Measurements from ENCODE around the gene SDK1. TPM values are rescaled to one million over a fixed set of nuclear protein-coding genes. Genes with fewer than 3 reads are reported as not detected.

SDK1 gene
- total and polyA plus RNA-seq, 2 experiments from 2014 or later = not detected

DNA sequence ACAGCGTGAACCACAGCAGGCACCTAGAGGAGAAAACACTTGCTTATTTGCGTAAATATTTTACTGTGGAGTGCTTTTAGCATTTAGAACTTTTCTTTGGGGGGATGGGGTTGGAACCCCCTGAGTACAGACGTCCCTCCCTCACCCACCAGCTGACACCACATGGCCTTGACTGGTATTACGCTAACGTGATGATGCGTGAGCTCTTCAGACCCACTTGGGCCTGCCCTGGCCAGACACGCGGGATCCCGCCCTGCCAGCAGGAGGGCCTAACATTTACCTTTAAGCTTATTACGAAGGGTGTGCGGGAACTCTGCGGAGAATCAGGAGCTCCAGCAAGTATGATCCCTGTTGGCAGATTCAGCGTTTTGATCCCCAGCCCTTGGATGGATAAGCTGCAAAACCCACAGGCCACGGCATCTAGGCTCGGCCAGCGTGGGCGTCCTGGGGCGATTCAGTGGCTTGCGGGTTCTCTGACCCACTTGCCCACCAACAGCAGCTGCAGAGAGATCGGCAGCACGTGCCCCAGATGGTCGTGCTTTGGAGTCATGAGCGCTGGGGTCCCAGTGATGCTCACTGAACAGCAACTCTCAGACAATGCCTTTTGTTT lies 835.6 kb downstream of the SDK1 start:
- in situ Hi-C loops (cut with MboI) = no loop called here
- WGBS, 2 experiments (ENCODE audit: low coverage in 1 of 2, low lambda C conversion rate in 2 of 2, missing lambda C conversion rate in 2 of 2) = 59 to 63% methylated on average over 23 of the region's 23 CpGs

DNA sequence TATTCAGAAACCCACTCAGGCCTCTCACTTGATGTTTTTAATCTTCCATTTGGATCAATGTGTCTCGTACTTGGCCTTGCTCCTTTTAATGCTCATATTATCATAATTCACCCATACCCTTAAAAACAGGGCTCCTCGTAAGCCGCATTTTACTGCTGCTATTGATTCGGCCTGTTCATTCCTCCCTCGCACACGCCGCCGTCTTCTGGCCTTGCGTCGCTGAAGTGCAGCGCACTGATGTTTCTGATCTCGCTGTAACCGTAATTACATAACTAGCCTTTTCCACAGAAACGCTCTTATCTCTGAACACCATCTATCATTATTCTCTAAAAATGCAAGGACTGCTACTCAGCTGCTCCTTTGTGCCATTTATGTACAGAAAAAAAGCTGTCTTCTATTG lies 836.5 kb downstream of the SDK1 start:
- no peak overlapping the region for H2AFZ ChIP-seq
- in situ Hi-C loops (cut with MboI) = no loop called here
- no peaks in the 10 kb centered on the region for H4K20me1 ChIP-seq (ENCODE audit: insufficient read depth)
- no peak overlapping the region for H3K27ac ChIP-seq
- no peak overlapping the region for H3K4me2 ChIP-seq (ENCODE audit: unreplicated experiment)
- no peak for DNase-seq
- no peaks in the 10 kb centered on the region for H3K36me3 ChIP-seq (ENCODE audit: low read depth)
- WGBS, 2 experiments (ENCODE audit: low coverage in 1 of 2, low lambda C conversion rate in 2 of 2, missing lambda C conversion rate in 2 of 2) = 82 to 85% methylated on average over 14 of the region's 14 CpGs
- H3F3A ChIP-seq (ENCODE audit: insufficient read depth) = no peaks in the 10 kb centered on the region
- TF ChIP-seq EZH2 (IDR thresholded peaks at IDR 0.05; ENCODE audit: insufficient read depth, poor library complexity, severe bottlenecking) (no peak), EZH2phosphoT487 (IDR thresholded peaks at IDR 0.05; ENCODE audit: insufficient read depth, low read depth) (no peak)
- H3K9me3 ChIP-seq (ENCODE audit: low read depth) = no peaks in the 10 kb centered on the region
- no peaks in the 10 kb centered on the region for H3K4me1 ChIP-seq (ENCODE audit: insufficient read depth)
- H3K79me2 ChIP-seq (ENCODE audit: insufficient read depth) = no peaks in the 10 kb centered on the region
- H3K9ac ChIP-seq = no peak overlapping the region
- no peaks in the 10 kb centered on the region for H3K9me2 ChIP-seq (ENCODE audit: insufficient read depth)
- H3K27me3 ChIP-seq (replicated peaks; ENCODE audit: insufficient read depth) = no peaks in the 10 kb centered on the region
- H3K4me3 ChIP-seq = no peak overlapping the region

More for the DNA sequence above, 835.6 kb downstream of the SDK1 start:
- no peak for TF ChIP-seq EZH2phosphoT487 (IDR thresholded peaks at IDR 0.05; ENCODE audit: insufficient read depth, low read depth)
- no peak for TF ChIP-seq EZH2 (IDR thresholded peaks at IDR 0.05; ENCODE audit: insufficient read depth, poor library complexity, severe bottlenecking)
- no peaks in the 10 kb centered on the region for H3K4me1 ChIP-seq (ENCODE audit: insufficient read depth)
- no peaks in the 10 kb centered on the region for H3K9me2 ChIP-seq (ENCODE audit: insufficient read depth)
- no peak for DNase-seq
- H3F3A ChIP-seq (ENCODE audit: insufficient read depth) = no peaks in the 10 kb centered on the region
- H3K9me3 ChIP-seq (ENCODE audit: low read depth) = no peaks in the 10 kb centered on the region
- no peak overlapping the region for H3K4me2 ChIP-seq (ENCODE audit: unreplicated experiment)
- H3K36me3 ChIP-seq (ENCODE audit: low read depth) = no peaks in the 10 kb centered on the region
- H2AFZ ChIP-seq = no peak overlapping the region
- no peak overlapping the region for H3K27ac ChIP-seq
- no peaks in the 10 kb centered on the region for H3K79me2 ChIP-seq (ENCODE audit: insufficient read depth)
- no peaks in the 10 kb centered on the region for H4K20me1 ChIP-seq (ENCODE audit: insufficient read depth)
- no peak overlapping the region for H3K4me3 ChIP-seq
- H3K9ac ChIP-seq = no peak overlapping the region
- no peaks in the 10 kb centered on the region for H3K27me3 ChIP-seq (replicated peaks; ENCODE audit: insufficient read depth)

GRCh38 chr7:4138866-4139265 lies 837.8 kb downstream of the SDK1 start:
- in situ Hi-C loops (cut with MboI) = no loop called here
- Histone ChIP-seq H3K4me1 (ENCODE audit: insufficient read depth) (no peaks in the 10 kb centered on the region), H3K4me3 (no peak overlapping the region), H3K27ac (no peak overlapping the region), H3F3A (ENCODE audit: insufficient read depth) (no peaks in the 10 kb centered on the region), H3K9me2 (ENCODE audit: insufficient read depth) (no peaks in the 10 kb centered on the region), H3K9me3 (ENCODE audit: low read depth) (no peaks in the 10 kb centered on the region), H3K27me3 (replicated peaks; ENCODE audit: insufficient read depth) (no peaks in the 10 kb centered on the region), H2AFZ (no peak overlapping the region), H3K9ac (no peak overlapping the region), H3K79me2 (ENCODE audit: insufficient read depth) (no peaks in the 10 kb centered on the region), H4K20me1 (ENCODE audit: insufficient read depth) (no peaks in the 10 kb centered on the region), H3K36me3 (ENCODE audit: low read depth) (no peaks in the 10 kb centered on the region), H3K4me2 (ENCODE audit: unreplicated experiment) (no peak overlapping the region)
- no peak for DNase-seq
- TF ChIP-seq EZH2 (IDR thresholded peaks at IDR 0.05; ENCODE audit: insufficient read depth, poor library complexity, severe bottlenecking) (no peak), EZH2phosphoT487 (IDR thresholded peaks at IDR 0.05; ENCODE audit: insufficient read depth, low read depth) (no peak)
- WGBS, 2 experiments (ENCODE audit: low coverage in 1 of 2, low lambda C conversion rate in 2 of 2, missing lambda C conversion rate in 2 of 2) = 64 to 67% methylated on average over 11 of the region's 11 CpGs

- no peaks in the 10 kb centered on the region for H3K27me3 ChIP-seq (replicated peaks; ENCODE audit: insufficient read depth)
- no peaks in the 10 kb centered on the region for H3K4me1 ChIP-seq (ENCODE audit: insufficient read depth)
- 59 to 63% methylated on average over 19 to 20 of the region's 21 CpGs for WGBS, 2 experiments (ENCODE audit: low coverage in 1 of 2, low lambda C conversion rate in 2 of 2, missing lambda C conversion rate in 2 of 2)
- no peak overlapping the region for H3K4me2 ChIP-seq (ENCODE audit: unreplicated experiment)
- no peaks in the 10 kb centered on the region for H3K9me3 ChIP-seq (ENCODE audit: low read depth)
- no peaks in the 10 kb centered on the region for H3K36me3 ChIP-seq (ENCODE audit: low read depth)
- H3F3A ChIP-seq (ENCODE audit: insufficient read depth) = no peaks in the 10 kb centered on the region
- no peaks in the 10 kb centered on the region for H3K9me2 ChIP-seq (ENCODE audit: insufficient read depth)
- H2AFZ ChIP-seq = no peak overlapping the region
- H3K27ac ChIP-seq = no peak overlapping the region
- no peak overlapping the region for H3K9ac ChIP-seq
- in situ Hi-C loops (cut with MboI) = no loop called here
- no peak for DNase-seq
- TF ChIP-seq EZH2phosphoT487 (IDR thresholded peaks at IDR 0.05; ENCODE audit: insufficient read depth, low read depth) (no peak), EZH2 (IDR thresholded peaks at IDR 0.05; ENCODE audit: insufficient read depth, poor library complexity, severe bottlenecking) (no peak)
- no peak overlapping the region for H3K4me3 ChIP-seq
- H3K79me2 ChIP-seq (ENCODE audit: insufficient read depth) = no peaks in the 10 kb centered on the region
- no peaks in the 10 kb centered on the region for H4K20me1 ChIP-seq (ENCODE audit: insufficient read depth)
Observed at GRCh38 chr7:4139656-4140625, 838.9 kb downstream of the SDK1 start.

Data from GM23248 (cell line).